Esophagus squamous epithelium (tissue), 4 donors: ENCODE data around the gene ZNF765. TPM values are rescaled to one million over a fixed set of nuclear protein-coding genes. Genes with fewer than 3 reads are reported as not detected.

Experiments
- small RNA-seq, 4 donors: library from RNA; depleted of rRNA; stranded (forward); fragments of <200 nt; gene quantifications; one replicate each; pipeline ENCODE3, GENCODE V24; 2016
- total RNA-seq, 4 donors: library from RNA; depleted of rRNA; stranded (reverse); fragments of >200 nt; gene quantifications; one replicate each; pipeline ENCODE4 v1.1.0, GENCODE V29; 2016

ZNF765 gene
- total RNA-seq, 4 donors from 2014 or later: 3.3 to 9.0 (median 6.0) TPM

Small RNA genes within 50 kb of the gene (small RNA-seq; reads per million reads assigned to genes)
- gene RPL39P36: 0 reads per million in 4 donors

Other genes starting within 250 kb of the ZNF765 start
- 1 to 10 TPM; 1.4 to 8.4 (median 3.1) TPM for gene ZNF347, start 236.1 kb upstream of the ZNF765 start, total RNA-seq
- 1 to 10 TPM in 3 of 4 donors, under 1 TPM in 1; 0.34 to 3.8 (median 1.3) TPM for gene ZNF665, start 201.8 kb upstream of the ZNF765 start, total RNA-seq
- gene ZNF677, start 140.3 kb upstream of the ZNF765 start, total RNA-seq: 10 to 100 TPM in 1 of 4 donors, 1 to 10 TPM in 3; 3.4 to 18.1 (median 3.6) TPM
- gene VN1R2, start 136.9 kb upstream of the ZNF765 start, total RNA-seq: not detected
- not detected for gene VN1R4, start 127.4 kb upstream of the ZNF765 start, total RNA-seq
- gene ZNF845, start 61.4 kb upstream of the ZNF765 start, total RNA-seq: 1 to 10 TPM; 2.3 to 7.1 (median 4.4) TPM
- gene ZNF525, start 29.4 kb upstream of the ZNF765 start, total RNA-seq: 10 to 100 TPM in 1 of 4 donors, 1 to 10 TPM in 3; 2.3 to 17.4 (median 6.2) TPM
- gene ZNF761, start 36.8 kb downstream of the ZNF765 start, total RNA-seq: 10 to 100 TPM in 1 of 4 donors, 1 to 10 TPM in 3; 3.2 to 11.8 (median 5.0) TPM
- 1 to 10 TPM; 1.2 to 3.2 (median 2.5) TPM for gene ZNF813, start 72.6 kb downstream of the ZNF765 start, total RNA-seq
- 10 to 100 TPM in 1 of 4 donors, 1 to 10 TPM in 3; 2.8 to 15.8 (median 7.9) TPM for gene ZNF331, start 143.0 kb downstream of the ZNF765 start, total RNA-seq
- not detected for gene DPRX, start 236.8 kb downstream of the ZNF765 start, total RNA-seq